Eye (tissue), 1 donor: ENCODE measurements around the gene REEP6.
A peak's percentile ranks its signal among the peaks of the same experiment; 100 is the strongest.
"Not testable (repeated sequence)": the region's sequence is repeated elsewhere in the genome, so short reads cannot be mapped to it uniquely, and the experiment has no call there.

Experiments used
- DNase-seq: peaks from one replicate; pipeline ENCODE4 v3.0.0-alpha.2; 2015

The REEP6 gene

GRCh38 chr19:1473085-1473851 is 17.7 kb upstream of the REEP6 start:
- DNase-seq: peak; percentile 37

- peak; percentile 26 for DNase-seq
Observed at GRCh38 chr19:1474011-1474764, 16.8 kb upstream of the REEP6 start.

GRCh38 chr19:1474765-1475351 is 16.1 kb upstream of the REEP6 start:
- DNase-seq: no peak

GRCh38 chr19:1475751-1476437 is 15.1 kb upstream of the REEP6 start:
- no peak for DNase-seq

DNA sequence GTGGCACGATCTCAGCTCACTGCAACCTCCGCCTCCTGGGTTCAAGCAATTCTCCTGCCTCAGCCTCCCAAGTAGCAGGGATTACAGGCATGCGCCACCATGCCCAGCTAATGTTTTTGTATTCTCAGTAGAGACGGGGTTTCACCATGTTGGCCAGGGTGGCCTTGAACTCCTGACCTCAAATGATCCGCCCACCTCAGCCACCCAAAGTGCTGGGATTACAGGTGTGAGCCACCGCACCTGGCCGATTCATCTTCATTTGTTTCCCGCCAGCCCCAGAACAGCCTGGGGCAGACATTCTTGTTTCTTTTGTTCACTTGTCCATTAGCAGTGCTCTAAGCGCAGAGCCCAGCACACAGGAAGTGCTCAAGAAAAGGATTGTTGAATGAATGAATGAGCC is 13.9 kb upstream of the REEP6 start:
- DNase-seq: not testable (repeated sequence)

GRCh38 chr19:1478934-1479707 is 11.9 kb upstream of the REEP6 start, which contains the start of gene C19orf25:
Gene C19orf25 (minus strand): TSS chr19:1479215. CDS start chr19:1478903, 312 bp downstream.
- DNase-seq: peak; percentile 97

GRCh38 chr19:1481224-1481892 is 9.6 kb upstream of the REEP6 start:
- no peak for DNase-seq

GRCh38 chr19:1481893-1482360 is 9.1 kb upstream of the REEP6 start:
- DNase-seq: no peak

GRCh38 chr19:1482361-1483130 is 8.4 kb upstream of the REEP6 start:
- DNase-seq: no peak

DNA sequence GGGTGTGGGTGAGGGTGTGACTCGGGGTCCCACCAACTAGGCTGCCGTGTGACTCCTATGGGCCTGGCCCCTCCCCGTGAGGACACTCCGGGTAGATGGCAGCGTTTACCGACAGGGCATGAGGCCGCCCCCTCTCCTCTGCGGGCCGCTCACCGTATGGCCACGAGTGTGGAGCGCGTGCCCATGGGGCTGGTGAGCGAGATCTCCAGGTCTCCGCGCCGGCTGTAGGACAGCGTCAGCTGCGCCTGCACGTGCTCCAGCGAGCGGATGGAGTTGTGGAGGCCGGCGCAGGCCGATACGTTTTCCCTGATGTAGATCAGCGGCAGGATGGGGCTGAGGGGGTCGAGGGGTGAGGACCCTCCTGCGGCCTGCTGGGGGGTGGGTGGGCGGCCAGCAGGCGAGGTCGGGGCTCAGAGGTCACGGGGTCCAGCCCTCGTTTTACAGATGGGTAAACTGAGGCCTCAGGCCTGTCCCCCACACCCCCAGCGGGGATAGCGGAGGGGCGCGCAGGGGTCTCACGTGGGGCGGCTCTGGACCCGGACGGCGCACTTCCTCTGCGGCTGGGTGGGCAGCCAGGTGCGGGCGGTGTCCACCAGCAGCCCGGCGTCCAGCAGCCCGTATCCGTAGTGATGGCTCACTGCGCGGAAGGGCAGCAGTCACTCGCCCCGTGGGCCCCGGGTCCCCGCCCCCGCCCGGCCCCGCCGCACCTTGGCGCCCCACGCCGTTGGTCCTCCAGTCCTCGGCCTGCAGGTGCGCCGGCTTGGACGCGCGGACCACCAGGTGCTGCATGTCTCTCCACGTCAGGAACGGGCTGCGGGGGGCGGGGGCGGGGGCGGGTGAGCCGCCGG is 7.6 kb upstream of the REEP6 start:
- DNase-seq: no peak

GRCh38 chr19:1483979-1484428 is 7.0 kb upstream of the REEP6 start:
- DNase-seq: no peak

GRCh38 chr19:1486720-1487575 is 4.0 kb upstream of the REEP6 start:
- no peak for DNase-seq

DNA sequence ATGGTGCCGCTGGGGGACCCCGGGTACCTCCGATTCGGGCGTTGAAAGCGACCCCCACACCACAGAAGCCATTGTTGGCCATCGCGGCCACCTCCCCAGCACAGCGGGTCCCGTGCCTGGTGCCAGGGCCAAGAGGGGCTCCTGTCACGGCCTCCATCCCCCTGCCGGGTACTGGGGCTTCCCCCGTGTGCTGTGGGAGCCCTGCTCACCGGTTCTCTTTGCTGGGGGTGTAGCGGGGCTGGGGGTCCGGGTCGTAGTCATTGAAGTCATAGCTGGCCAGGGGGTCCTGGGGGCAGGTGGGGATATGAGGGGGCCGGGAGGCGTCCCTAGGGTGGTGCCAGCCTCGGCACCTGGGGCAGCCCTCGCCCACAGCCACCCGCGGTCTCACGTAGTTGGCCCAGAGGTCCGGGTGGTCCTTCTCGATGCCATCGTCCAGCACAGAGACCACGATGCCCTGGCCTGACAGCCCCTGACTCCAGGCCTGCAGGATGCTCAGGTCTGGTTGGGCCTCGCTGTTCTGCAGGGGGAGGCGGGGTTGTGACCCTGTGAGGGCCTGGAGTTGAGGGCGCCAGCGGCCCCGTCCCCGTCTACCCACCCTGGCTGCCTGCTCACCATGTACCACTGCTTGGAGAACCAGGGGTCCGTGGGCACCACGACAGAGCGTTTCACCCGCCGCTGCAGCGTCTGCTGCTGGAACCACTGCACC is 3.3 kb upstream of the REEP6 start:
- no peak for DNase-seq

GRCh38 chr19:1488282-1488601 is 2.7 kb upstream of the REEP6 start:
- no peak for DNase-seq

DNA sequence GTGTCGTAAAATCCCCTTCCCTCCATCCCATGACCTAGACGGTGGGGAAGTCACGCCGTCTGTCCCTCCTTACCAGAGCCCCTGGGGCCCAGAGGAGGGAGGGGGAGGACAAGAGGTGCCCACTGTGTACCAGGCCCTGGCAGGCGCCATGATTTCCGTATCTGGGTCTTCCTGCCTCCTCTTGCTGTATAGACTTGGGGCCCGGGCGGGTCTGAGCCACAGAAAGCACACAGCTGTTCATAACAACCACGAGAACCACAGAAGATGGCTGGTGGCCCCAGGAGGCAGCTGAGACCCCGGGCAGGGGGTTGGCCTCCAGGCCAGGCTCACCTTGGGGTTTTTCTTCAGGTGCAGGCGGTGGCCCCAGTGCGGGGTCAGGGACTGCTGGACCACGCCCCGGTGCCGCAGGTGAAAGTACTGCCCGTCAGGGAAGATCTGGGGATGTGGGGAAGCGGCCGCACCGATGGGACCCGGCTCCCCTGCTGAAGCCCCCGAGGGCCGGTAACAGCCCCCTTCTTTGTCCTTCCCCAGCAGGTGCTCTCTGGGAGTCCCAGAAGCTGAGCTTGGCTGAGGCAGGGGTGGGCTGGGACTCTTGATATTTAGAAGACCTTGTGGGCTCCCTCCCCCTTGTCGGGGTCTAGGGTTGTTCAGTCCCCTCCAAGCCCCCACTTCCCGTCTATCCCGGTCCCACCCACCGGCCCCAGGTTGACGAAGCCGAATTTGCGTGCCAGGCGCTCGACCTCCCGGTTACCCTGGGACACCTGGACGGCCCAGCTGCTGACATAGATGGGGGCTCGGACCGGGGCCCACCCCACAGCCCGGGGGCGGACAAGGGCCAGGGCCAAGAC is 1.3 kb upstream of the REEP6 start:
- DNase-seq: peak; percentile 50

- peak; percentile 100 for DNase-seq
Observed at GRCh38 chr19:1490311-1491113, 469 bp upstream of the REEP6 start, which contains the start of gene PCSK4. Gene PCSK4 (minus strand): TSS chr19:1490350. CDS start chr19:1490346, 4 bp downstream.
